RCC 7860 (cell line): Measurements from ENCODE around the gene SLC44A1.

Experiments
- DNase-seq: peaks from one replicate; pipeline ENCODE4 v3.0.0-alpha.2; 2015; ENCODE audit warnings: low spot score
- FAIRE-seq: peaks from 2 replicates; lab custom pipeline; 2012; peaks lifted over from hg19 to GRCh38; lab: Jason Lieb, UNC

SLC44A1 gene

DNA sequence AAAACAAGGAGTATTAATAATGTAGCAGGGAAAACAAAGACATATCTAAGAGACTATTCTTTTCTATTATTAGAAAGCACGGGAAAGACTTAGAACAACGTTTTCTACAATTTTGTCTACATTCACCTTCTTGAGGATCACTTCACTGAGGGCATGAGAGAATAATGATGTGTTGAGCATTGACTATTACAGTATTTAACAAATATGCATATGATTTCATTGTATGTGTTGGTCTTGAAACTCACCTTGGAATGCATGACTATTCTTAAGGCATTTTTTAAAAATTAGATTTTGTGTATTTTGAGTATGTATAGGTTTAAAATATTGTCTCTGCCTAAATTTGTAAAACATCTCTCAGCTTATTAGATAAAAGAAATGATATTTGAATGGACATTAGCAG, 204.6 kb downstream of the SLC44A1 start:
- FAIRE-seq (no peak), DNase-seq (no peak)

DNA sequence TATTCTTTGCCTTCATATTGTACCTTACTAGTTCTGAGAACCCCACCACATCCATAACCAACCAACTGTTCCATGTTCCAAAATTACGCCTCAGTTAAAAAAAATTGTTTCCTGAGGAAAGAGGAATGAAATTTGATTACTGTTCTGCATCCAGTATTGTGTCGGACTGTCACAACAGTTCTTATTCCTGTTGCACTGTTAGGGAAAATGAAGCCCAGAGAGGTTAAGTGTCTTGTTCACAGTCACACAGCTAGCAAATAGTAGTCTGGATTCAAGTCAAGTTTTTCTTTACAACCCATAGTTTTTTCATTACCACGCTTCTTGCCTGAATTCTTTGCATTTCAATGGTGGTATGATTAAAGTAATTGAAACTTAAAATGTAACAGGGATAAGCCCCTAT, 207.7 kb downstream of the SLC44A1 start:
- no peak for FAIRE-seq
- DNase-seq = no peak

GRCh38 chr9:105455836-105456475, 211.5 kb downstream of the SLC44A1 start:
- FAIRE-seq (no peak), DNase-seq (no peak)

GRCh38 chr9:105457560-105458294, 213.3 kb downstream of the SLC44A1 start:
- FAIRE-seq (no peak), DNase-seq (no peak)

DNA sequence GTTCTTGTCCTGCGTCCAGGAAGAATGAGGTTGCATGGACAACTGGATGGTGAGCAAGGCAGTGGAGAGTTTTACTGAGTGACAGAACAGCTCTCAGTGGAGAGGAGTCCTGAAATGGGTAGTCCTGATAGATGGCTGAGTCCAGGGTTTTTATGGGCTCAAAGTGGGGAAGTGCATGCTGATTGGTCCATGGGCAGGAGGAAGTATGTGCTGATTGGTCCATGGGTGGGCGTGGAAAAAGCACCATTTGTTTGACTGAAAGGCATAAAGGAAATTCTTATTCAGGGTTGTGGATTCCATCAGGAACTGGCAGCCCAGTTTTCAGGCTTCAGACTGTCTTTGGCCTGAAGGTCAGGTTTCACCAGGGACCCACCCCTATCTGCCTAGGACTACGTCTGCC, 214.0 kb downstream of the SLC44A1 start:
- DNase-seq (no peak), FAIRE-seq (no peak)

- DNase-seq = no peak
- no peak for FAIRE-seq
These were observed 214.9 kb downstream of the SLC44A1 start for GRCh38 chr9:105459336-105459735.

GRCh38 chr9:105466898-105467455, 222.5 kb downstream of the SLC44A1 start:
- DNase-seq (no peak), FAIRE-seq (no peak)

GRCh38 chr9:105468875-105469274, 224.4 kb downstream of the SLC44A1 start:
- FAIRE-seq (no peak), DNase-seq (no peak)

GRCh38 chr9:105473221-105473620, 228.8 kb downstream of the SLC44A1 start:
- DNase-seq (no peak), FAIRE-seq (no peak)

DNA sequence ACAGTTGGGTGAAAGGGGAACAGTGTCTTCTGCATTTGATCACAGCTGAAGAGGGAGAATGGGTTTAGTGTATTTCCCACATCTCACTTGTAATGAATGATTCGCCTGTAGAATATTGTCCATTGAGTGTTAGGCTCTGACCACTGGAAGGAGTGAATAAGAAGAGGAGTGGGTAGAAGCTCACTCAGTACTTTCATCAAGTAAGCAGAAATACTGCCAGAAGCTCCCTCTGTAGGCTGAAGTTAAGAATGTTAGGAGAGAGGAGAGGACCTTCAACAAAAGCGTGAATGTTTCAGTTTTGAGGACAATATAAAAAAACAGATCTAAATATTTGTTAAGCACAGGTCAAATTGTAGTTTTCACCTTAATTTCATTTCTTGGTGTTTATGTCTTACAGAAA, 230.9 kb downstream of the SLC44A1 start:
- DNase-seq (no peak), FAIRE-seq (no peak)

DNA sequence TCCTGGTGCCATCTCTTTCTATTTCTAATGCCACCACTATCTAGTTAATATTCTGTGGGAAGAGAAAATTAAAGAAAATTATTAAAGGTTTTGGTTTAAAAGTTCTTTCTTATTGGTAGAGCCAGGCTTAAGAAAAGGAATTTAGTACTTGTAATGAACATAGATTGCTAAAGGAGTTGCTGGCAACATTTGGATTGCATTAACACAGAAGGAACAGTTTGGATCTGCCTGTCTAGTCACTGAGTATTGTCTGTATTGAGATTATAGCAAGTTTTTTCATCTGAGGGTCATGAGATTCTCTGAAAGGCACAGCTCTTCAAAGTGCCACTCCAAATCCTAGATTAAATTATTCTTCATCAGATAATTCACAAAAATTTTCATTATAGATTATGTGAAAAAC, 235.4 kb downstream of the SLC44A1 start:
- no peak for DNase-seq
- no peak for FAIRE-seq

DNA sequence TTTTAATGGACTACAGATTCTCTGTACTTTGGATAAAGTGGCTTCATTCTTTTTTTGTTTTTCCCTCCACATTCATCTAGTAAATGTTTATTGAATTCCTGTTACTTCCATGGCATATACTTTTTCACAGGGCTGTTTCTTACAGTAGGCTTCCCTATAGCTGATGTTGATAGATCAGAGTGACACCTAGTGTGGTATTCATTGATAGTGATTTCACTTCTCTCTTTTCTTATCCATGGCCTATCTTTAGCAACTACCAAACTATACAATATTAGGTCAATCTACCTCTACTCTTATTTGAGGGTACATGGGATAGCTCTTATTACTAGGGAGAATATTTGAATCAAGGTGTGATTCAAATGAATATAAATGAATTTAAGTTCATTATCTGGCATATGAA, 239.2 kb downstream of the SLC44A1 start:
- FAIRE-seq (no peak), DNase-seq (no peak)

DNA sequence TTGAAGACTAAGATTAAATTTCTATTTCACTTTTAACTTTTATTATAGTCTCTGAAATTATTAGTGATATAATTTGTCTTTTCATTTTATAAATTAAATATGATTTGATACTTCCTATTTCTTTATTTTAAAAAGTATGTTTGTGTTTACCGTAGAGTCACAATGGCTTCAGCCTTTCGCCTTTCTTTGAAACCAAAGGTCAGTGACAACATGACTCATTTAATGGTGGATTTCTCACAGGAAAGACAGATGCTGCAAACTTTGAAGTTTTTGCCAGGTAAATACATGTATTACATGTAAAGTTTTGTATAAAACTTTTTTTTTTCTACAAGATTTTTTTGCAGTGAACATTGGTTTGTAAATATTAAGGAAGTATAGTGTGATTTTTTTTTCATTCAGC, 239.8 kb downstream of the SLC44A1 start:
- peak; percentile 71 for FAIRE-seq
- no peak for DNase-seq

GRCh38 chr9:105485131-105485530, 240.7 kb downstream of the SLC44A1 start:
- no peak for FAIRE-seq
- no peak for DNase-seq
